Tibial nerve (tissue), 4 donors: ENCODE measurements around the gene CREBRF. TPM values are rescaled to one million over a fixed set of nuclear protein-coding genes. Genes with fewer than 3 reads are reported as not detected.
A peak's percentile ranks its signal among the peaks of the same experiment; 100 is the strongest.

Experiments
- DNase-seq, 2 donors: peaks; one replicate each; pipeline ENCODE4 v3.0.0-alpha.2; 2019; ENCODE audit warnings: low spot score in 2 of 2
- H3K27ac ChIP-seq, 4 donors: fragments of 200-600 bp; sonication (generic) in 3 of 4; one replicate each; pipeline ENCODE4 v1.5.1; 2017 to 2019; ENCODE audit warnings: mild to moderate bottlenecking in 1 of 4
- H3K27me3 ChIP-seq, 2 donors: fragments of 200-600 bp; sonication (generic) in 1 of 2; one replicate each; pipeline versions ENCODE4 v1.5.1 to v1.6.0; 2017 to 2019
- H3K36me3 ChIP-seq, 3 donors: fragments of 200-600 bp; sonication (generic); one replicate each; pipeline ENCODE4 v1.5.1; 2018 to 2019
- H3K4me1 ChIP-seq, 4 donors: fragments of 200-600 bp; sonication (generic) in 3 of 4; one replicate each; pipeline ENCODE4 v1.5.1; 2017 to 2019
- H3K4me3 ChIP-seq, 4 donors: fragments of 200-600 bp; sonication (generic) in 3 of 4; one replicate each; pipeline ENCODE4 v1.5.1; 2017 to 2019; ENCODE audit warnings: mild to moderate bottlenecking in 1 of 4, moderate library complexity in 1 of 4
- H3K9me3 ChIP-seq, 4 donors: fragments of 200-600 bp; sonication (generic) in 3 of 4; one replicate each; pipeline ENCODE4 v1.5.1; 2017 to 2019
- CTCF ChIP-seq, 5 experiments: fragments of 200-600 bp in 3 of 5; fragments of 450-650 bp in 2 of 5; sonication (generic) in 3 of 5; IDR thresholded peaks; one replicate each; pipeline ENCODE4 v1.5.1; 2016 to 2019; ENCODE audit warnings: antibody characterized with exemption in 5 of 5, mild to moderate bottlenecking in 3 of 5, moderate library complexity in 2 of 5
- EP300 ChIP-seq, 2 donors: sonication (generic); formaldehyde crosslinking; IDR thresholded peaks; one replicate each; pipeline ENCODE4 v1.6.1; 2017; ENCODE audit warnings: antibody characterized with exemption in 2 of 2, mild to moderate bottlenecking in 1 of 2
- POLR2A ChIP-seq, 2 donors: fragments of 450-650 bp; IDR thresholded peaks; one replicate each; pipeline ENCODE4 v1.6.1; 2017; ENCODE audit warnings: antibody characterized with exemption in 2 of 2, mild to moderate bottlenecking in 2 of 2, moderate library complexity in 2 of 2
- WGBS, 2 donors: methylation state at CpG; one replicate each; pipeline ENCODE4 v1.1.5; 2018; 5-methylcytosine and 5-hydroxymethylcytosine counted together
- small RNA-seq: library from RNA; depleted of rRNA; stranded (forward); fragments of <200 nt; gene quantifications from one replicate; pipeline ENCODE3, GENCODE V24; 2016
- total RNA-seq, 4 donors: library from RNA; depleted of rRNA; stranded (reverse); fragments of >200 nt; gene quantifications; one replicate each; pipeline ENCODE4 v1.1.0, GENCODE V29; 2016

Gene CREBRF
- total RNA-seq, 4 donors from 2014 or later = 31.2 to 46.3 (median 40.5) TPM

GRCh38 chr5:173180331-173180730, 124.2 kb downstream of the CREBRF start:
- 83 to 88% methylated on average over 2 of the region's 2 CpGs for WGBS, 2 donors
- Histone ChIP-seq H3K36me3 (peaks cover 0 to 14% (median 0%) of the 10 kb centered on the region in 3 donors), H3K9me3 (peaks cover 0 to 17% (median 0%) of the 10 kb centered on the region in 4 donors), H3K4me3 (no peak overlapping the region), H3K4me1 (no peaks in the 10 kb centered on the region), H3K27me3 (no peaks in the 10 kb centered on the region), H3K27ac (no peak overlapping the region)
- no peak for TF ChIP-seq CTCF (IDR thresholded peaks at IDR 0.05)
- TF ChIP-seq POLR2A (IDR thresholded peaks at IDR 0.05) = no peak
- no peak for TF ChIP-seq EP300 (IDR thresholded peaks at IDR 0.05)
- DNase-seq = no peak

- 74 to 77% methylated on average over 7 to 11 of the region's 11 CpGs for WGBS, 2 donors
- Histone ChIP-seq H3K27ac (no peak overlapping the region), H3K9me3 (peaks cover 0 to under 1% (median 0%) of the 10 kb centered on the region in 4 donors), H3K27me3 (no peaks in the 10 kb centered on the region), H3K4me3 (no peak overlapping the region), H3K4me1 (no peaks in the 10 kb centered on the region), H3K36me3 (no peaks in the 10 kb centered on the region)
- no peak for DNase-seq
- TF ChIP-seq POLR2A (IDR thresholded peaks at IDR 0.05) (no peak), EP300 (IDR thresholded peaks at IDR 0.05) (no peak), CTCF (IDR thresholded peaks at IDR 0.05) (no peak)
Measured at GRCh38 chr5:173187054-173187743, 131.0 kb downstream of the CREBRF start.

GRCh38 chr5:173188280-173188679, 132.1 kb downstream of the CREBRF start:
- DNase-seq = no peak
- Histone ChIP-seq H3K4me3 (no peak overlapping the region), H3K4me1 (no peaks in the 10 kb centered on the region), H3K27me3 (no peaks in the 10 kb centered on the region), H3K27ac (no peak overlapping the region), H3K36me3 (no peaks in the 10 kb centered on the region), H3K9me3 (peaks cover 0 to 4% (median 0%) of the 10 kb centered on the region in 4 donors)
- 65 to 71% methylated on average over 2 of the region's 2 CpGs for WGBS, 2 donors
- no peak for TF ChIP-seq CTCF (IDR thresholded peaks at IDR 0.05)
- no peak for TF ChIP-seq POLR2A (IDR thresholded peaks at IDR 0.05)

Small RNA genes within 50 kb of the gene (small RNA-seq; reads per million reads assigned to genes)
- gene RF00019 (not detected), gene SNORA74B (16.5 reads per million, percentile 92 among the genes with 10 or more reads in this experiment)

Other genes starting within 250 kb of the CREBRF start
- gene ERGIC1, start 222.1 kb upstream of the CREBRF start, total RNA-seq = 100 to 1,000 TPM in 2 of 4 donors, 10 to 100 TPM in 2; 60.9 to 123 (median 99.3) TPM
- 10 to 100 TPM in 3 of 4 donors, 1 to 10 TPM in 1; 6.1 to 30.8 (median 25.3) TPM for gene RPL26L1, start 96.9 kb upstream of the CREBRF start, total RNA-seq
- gene ATP6V0E1, start 72.6 kb upstream of the CREBRF start, total RNA-seq = 100 to 1,000 TPM in 1 of 4 donors, 10 to 100 TPM in 3; 88.8 to 121 (median 92.0) TPM
- gene BNIP1, start 88.2 kb downstream of the CREBRF start, total RNA-seq = 10 to 100 TPM in 2 of 4 donors, 1 to 10 TPM in 2; 2.2 to 15.6 (median 10.0) TPM
- gene NKX2-5, start 178.9 kb downstream of the CREBRF start, total RNA-seq = not detected